Left lobe of liver (tissue), 2 donors: ENCODE data around the gene THUMPD1. TPM values are rescaled to one million over a fixed set of nuclear protein-coding genes. Genes with fewer than 3 reads are reported as not detected.
"Not testable (repeated sequence)": the region's sequence is repeated elsewhere in the genome, so short reads cannot be mapped to it uniquely, and the experiment has no call there.

Experiments used
- ATAC-seq: fragments of 200-7000 bp; cut with Tn5 transposase; one replicate; pipeline ENCODE4 v1.9.1; 2020; ENCODE audit warnings: mild to moderate bottlenecking, moderate library complexity
- DNase-seq: peaks from one replicate; pipeline ENCODE4 v3.0.0-alpha.2; 2020; ENCODE audit warnings: low spot score
- total RNA-seq: library from RNA; stranded (reverse); gene quantifications from one replicate; pipeline ENCODE4 v1.2.1, GENCODE V29; 2021
- donor health status: DM: no; HTN: no; CAD: no; lungs with moderate emphysema.
- donor health status: DM: no; HTN: yes; CAD: no.

The THUMPD1 gene
- total RNA-seq, 1 donor from 2014 or later = 13.1 TPM

DNA sequence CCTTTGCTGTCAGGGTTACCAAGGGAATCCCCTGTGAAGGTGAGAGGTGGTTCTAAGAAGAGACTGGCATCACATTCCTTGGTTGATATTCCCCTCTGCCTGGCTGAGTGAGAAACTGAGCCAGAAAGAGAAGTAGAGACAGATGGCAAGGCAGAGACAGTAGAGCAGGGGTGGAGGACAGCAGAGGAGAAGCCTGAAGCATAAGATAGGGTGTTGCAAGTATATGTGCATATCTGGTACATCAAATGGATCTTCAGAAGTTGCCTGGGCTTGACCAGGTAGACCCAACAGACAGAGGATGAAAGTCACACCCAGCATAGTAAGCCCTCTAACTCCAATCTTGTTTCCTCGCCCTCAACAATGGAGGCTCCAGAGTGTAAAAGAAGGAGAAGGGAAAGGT is 7.9 kb upstream of the THUMPD1 start:
- no peak for DNase-seq
- no peak for ATAC-seq

DNA sequence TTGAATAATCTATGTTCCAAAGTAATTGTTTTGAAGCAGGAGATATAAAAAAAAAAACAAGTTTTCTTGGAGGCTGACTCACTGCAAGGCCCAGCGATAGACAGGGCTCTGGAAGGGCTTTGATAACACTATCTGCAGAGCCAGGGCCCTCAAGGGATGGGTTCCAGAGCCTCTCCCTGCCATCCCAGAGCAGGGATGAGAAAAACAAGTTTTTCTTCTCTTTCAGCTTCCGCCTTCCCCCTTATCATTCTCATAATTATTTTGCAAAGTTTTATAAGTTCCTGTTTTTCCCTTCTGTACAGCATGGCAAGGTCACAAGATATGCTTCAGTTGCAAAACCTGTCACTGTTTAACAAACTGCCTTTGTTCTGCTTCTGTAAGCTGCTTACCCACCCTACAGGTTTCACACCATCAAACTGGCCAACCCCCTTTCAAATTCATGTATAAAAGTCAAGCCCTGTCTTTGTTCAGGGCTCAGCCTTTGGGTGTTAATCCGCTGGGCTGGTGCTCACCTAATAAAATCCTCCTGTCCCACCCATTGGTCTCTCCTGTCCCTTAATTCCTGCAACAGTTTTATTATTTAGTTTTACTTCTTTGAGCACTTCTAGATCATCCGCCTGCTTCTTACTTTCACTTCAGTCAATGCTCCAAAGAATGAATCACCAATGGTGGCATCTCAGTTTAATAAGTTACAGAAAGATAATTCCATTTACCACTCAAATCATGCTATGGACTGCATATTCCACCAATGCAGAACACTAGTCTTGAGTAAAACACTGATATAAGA is 5.6 kb upstream of the THUMPD1 start:
- ATAC-seq = no peak
- no peak for DNase-seq

DNA sequence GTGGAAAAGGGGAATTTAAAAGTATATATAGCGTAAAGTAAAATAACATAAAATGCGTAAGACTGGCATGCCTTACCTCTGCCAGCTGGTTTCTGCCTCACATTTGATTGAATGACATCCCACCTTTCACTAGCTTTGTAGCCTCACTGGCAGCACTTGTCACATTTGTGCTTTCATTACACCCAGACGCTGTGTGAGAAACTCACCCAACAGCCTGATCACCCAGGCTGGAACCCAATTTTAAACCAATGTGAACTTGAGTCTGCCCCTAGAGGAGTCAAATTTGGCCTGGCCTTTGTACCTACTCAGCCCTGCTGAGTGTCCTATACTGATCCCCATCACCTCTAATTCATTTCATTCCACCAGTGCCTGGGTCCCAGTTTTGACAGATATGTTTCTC is 4.8 kb upstream of the THUMPD1 start:
- DNase-seq = no peak
- ATAC-seq = no peak

DNA sequence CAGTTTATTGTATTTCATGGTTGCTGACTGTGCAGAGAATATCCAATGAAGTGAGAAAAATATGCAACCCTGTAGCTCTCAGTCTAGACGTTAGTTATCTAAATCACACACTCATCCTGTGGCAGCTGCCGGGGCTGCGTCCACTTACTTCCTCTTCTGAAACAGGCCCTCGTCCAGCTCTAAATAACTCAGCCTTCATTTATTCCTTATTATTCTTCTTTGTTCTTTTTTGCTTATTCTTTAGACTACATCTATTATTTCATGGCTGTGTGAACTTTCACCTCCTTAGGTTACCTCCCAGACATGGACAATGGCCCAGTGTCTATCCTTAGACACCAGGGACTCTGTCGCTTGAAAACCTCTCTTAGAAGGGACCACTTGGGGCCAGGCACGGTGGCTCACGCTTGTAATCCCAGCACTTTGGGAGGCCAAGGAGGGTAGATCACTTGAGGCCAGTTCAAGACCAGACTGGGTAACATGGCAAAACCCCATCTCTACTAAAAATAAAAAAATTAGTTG is 3.4 kb upstream of the THUMPD1 start:
- ATAC-seq (no peak), DNase-seq (no peak)

DNA sequence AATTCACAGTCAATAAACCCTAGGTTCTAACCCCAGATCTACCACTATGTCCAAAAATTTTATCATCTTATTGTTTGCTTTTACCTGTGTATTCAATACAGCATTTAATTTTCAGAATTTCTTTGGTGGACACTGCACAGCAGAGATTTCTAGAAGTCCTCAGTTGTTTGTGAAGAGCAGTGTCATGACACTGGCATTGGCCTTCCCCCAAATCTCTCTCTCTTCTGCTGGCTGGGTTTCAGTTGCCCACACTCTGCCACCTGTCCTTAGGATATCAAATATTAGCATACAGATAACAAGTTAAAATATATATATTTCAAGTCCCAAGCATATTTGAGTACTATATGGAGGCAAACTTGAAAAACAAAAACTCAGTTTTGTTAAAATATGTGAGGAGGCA is 2.0 kb upstream of the THUMPD1 start:
- DNase-seq (peak; percentile 60), ATAC-seq (peak; percentile 37)

DNA sequence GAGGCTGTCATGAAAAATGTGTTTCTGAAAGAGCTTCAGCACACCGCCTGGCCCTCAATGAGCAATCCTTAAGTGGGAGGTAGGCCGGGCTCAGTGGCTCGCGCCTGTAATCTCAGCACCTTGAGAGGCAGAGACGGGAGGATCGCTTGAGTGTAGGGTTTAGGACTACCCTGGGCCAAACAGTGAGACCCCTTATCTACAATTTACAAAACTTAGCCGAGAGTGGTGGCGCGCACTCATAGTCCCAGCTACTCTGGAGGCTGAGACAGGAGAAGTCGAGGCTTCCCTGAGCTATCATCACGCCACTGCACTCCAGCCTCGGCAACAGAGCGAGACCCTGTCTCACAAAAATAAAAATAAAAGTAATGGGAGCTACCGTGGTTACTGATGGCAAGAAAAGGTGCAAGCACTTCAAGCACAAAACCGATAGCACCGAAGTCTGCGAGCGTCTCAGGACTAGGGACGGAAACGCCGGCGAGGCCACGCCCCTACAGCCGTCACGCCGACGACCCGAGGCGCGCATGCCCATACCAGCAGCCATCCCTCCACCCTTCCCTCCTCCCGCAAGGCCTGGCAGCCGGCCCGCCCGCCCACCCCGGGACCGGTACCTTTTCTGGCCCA is 607 bp downstream of the THUMPD1 start:
- ATAC-seq = peak; percentile 83
- peak; percentile 91 for DNase-seq

DNA sequence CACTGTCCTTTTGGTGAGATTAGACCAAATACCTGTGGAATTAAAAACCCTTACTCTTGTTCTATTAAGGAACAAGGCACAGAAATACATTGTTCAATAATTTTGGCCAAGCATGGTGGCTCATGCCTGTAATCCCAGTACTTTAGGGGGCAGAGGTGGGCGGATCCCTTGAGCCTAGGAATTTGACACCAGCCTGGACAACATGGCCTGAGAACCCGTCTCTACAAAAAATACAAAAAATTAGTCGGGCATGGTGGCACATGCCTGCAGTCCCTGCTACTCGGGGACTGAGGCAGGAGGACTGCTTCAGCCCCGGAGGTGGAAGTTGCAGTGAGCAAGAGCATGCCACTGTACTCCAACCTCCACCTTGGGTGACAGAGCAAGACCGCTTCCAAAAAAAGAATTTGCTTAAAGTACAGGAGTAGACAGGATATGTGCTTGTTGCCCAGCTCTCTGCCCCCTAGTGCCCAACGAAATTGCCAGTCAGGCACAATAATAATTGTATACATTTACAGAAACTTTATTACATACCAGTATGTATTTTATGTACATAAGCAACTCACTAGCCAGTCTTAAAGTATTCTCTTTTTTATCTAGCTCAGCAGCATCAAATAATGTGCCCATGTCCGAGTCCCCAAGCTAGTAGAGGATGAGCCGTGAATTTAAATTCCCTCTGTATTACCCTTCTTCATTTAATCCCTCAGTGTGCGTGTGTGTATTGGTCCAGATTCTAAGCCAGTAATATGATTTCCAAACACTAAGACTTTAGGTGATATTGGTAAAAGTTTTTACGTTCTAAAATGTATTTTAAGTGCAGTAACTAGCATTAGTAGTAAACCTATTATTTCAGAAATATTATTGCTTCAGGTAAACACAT is 1.4 kb downstream of the THUMPD1 start:
- no peak for DNase-seq
- peak; percentile 24 for ATAC-seq

DNA sequence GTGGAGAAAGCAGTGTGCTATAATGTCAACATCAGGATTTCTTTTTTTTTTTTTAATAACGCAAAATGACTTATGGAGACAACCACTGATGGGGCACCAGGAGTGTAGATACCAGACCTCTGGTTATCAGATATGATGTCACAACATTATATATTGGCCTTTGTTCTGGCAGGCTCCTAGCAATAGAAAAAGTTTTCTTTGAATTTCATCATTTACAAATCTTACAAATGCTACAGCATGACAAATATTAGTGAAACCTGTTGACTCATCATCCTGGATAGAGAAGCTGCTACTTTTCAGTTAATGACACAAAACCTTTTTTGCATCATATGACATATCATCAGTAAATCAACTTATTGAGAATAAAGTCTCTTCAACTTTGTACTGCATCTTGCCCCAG is 6.1 kb downstream of the THUMPD1 start:
- ATAC-seq = no peak
- no peak for DNase-seq

DNA sequence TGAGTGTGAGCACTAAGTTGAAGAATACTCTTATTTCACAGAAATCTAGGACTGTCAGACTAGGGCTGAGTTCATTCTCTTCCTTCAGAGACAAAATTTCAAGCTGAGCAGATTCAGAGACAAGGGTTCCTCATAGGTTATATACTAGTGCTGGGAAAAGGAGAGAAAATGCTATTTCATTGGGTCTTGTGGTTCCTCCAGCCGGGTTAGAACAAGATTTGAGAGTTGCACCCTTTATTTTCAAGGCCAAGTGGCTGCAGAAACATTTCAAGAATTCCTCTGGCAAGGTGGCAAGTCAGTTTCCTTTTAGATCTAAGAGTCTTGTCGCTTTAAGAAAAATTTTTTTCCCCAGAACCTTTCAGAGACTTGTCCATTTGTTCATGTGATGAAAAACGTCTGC is 6.8 kb downstream of the THUMPD1 start:
- ATAC-seq (peak; percentile 20), DNase-seq (no peak)

DNA sequence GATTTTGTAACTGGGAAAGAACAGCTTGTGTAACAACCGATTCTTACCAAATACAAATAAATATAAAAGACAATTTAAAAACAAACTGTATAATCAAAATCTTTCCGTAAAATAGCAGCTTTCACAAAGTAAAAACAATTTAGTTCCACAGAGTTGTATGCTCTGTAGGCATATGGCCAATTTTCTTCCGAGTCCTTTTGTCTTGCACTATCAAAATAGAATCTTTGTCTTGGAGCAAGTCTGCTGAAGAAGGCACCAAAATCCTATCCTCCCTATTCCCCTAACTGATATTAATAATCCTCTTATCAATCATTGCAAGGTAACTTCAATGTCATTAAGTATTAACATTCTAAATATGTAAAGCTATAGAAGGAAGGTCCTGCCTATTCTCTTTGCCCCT is 7.6 kb downstream of the THUMPD1 start:
- DNase-seq = no peak
- ATAC-seq = peak; percentile 51

DNA sequence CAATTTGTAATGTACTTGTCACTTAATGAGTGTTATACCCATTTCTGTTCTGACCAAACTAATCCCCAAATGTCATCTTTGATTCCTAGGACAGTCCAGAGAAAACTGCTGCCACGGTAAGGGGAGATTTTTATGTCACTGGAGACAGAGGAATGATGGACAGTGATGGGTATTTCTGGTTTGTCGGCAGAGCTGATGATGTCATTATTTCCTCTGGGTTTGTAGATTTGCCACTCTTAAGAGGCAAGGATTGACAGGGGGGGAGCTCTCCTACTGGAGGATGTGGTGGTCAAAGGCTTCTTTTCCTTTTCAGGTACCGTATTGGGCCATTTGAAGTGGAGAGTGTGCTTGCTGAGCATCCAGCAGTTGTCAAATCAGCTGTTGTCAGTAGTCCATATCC is 12.5 kb downstream of the THUMPD1 start:
- DNase-seq = no peak
- ATAC-seq = no peak

DNA sequence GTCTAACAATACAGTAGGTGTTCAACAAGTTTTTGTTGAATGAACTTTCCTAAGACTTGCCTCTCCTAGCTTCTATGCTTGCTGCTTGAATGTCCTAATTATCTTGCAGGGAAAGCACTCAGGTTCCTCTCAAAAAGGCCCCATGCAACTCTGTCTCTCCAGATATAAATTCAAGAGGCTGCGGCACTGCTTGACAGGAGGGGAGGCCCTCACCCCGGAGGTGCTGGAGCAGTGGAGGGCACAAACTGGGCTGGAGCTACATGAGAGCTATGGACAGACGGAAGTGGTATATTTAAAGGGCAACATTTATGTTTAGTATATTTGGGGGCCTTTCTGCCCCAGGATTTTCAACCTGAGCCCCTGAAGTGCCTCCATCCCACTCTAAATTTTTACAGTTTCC is 14.4 kb downstream of the THUMPD1 start:
- ATAC-seq (no peak), DNase-seq (no peak)

DNA sequence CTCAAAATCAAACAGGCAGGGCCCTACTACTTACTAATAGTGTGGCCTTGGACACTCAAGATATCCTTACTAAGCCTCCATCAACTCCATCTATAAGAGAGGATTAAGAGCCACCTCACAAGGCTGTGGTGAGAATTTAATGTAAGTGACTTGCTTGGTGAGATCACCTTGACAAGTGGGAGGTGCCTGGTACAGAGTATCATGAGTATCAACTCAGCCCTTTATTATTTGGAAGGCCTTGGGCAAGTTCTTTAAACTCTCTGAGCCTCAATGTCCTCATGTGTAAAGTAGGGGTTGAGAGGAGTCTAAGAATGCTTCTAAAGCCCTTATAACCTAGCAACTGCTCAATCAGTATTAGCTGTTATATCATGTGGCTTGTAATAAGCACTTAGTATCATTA is 15.0 kb downstream of the THUMPD1 start:
- no peak for ATAC-seq
- no peak for DNase-seq

DNA sequence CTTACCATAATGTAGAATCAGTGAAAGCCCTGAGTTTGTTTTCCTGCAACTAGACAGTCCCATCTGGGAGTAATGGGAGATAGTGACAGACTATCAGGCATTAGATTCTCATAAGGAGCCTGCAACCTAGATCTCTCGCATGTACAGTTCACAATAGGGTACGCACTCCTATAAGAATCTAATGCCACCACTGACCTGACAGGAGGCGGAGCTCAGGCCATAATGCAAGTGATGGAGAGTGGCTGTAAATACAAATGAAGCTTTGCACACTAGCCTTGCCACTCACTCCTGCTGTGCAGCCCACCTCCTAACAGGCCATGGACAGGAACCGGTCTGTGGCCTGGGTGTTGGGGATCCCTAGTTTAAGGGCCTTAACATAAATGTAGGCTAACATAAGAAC is 21.4 kb downstream of the THUMPD1 start:
- ATAC-seq (no peak), DNase-seq (no peak)

DNA sequence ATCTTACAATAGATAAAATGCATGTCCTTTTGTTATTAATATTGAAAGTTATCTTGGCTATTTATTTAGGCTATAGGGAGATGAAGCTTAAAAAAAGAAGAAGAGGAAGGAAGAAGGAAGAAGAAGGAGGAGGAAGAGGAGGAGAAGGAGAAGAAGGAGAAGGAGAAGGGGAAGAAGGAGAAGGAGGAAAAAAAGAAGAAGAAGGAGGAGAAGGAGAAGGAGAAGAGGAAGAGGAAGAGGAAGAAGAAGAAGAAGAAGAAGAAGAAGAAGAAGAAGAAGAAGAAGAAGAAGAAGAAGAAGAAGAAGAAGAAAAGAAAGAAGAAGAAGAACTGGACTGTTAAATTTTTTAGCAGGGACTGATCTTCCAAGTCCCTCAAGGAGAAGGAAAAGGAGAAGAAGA is 23.9 kb downstream of the THUMPD1 start:
- not testable (repeated sequence) for ATAC-seq, DNase-seq

DNA sequence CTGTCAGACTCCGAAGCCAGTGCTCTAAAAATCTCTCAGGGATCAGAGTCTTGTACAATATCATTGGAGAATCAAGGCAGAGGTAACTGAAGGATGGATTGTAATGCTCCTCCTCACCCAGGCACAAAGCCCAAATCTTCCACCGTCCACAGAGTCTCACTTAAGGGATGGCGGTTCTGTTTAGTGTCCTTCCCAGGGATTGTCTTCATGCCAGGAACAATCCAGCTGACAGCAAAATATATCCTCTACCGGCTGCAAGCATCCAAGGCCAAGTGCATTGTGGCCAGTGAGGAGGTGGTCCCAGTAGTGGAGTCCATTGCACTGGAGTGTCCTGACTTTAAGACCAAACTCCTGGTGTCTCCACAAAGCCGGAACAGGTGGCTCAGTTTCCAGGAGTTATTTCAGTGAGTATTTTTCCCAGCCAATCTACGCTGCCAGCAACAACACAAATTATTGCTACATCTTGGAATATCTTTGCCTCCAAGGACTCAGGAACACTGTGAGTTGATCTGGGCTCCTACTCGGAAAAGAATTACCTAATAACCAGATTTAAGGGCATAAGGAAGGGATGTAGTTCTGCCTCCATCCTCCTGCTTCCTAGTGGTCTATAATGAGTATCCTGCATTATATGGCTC is 30.2 kb downstream of the THUMPD1 start:
- DNase-seq = no peak
- no peak for ATAC-seq

DNA sequence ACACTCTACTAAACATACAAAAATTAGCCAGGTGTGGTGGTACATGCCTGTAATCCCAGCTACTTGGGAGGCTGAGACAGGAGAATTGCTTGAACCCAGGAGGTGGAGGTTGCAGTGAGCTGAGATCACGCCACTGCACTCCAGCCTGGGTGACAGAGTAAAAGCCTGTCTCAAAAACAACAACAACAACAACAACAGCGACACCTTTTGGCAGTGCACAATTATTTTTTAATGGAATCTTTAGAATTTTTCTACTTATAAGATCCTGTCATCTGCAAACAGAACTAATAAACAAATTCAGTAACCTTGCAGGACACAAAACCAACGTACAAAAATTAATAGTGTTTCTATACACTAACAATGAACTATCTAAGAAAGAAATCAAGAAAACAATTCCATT is 33.5 kb downstream of the THUMPD1 start:
- not testable (repeated sequence) for DNase-seq

DNA sequence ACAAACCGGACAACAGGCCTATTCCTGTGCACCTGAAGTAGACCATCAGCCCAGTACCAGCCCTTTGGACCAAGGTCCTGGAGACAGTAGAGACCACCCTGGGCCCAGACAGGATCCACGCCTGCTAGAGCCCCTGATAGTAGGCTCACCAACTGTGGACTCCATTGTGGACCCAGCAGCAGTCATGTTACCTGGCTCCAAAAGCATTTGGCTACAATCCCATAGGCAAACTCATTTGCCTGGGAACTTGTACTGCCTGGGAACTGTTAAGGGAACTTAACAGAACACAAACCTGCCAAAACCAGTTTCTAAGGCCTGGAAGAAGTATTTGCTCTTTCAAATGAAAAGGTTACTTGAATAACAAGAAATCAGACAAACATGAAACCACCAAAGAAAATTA is 34.2 kb downstream of the THUMPD1 start:
- ATAC-seq (peak; percentile 87), DNase-seq (peak; percentile 50)

More for the DNA sequence above, 33.5 kb downstream of the THUMPD1 start:
- peak; percentile 73 for ATAC-seq

DNA sequence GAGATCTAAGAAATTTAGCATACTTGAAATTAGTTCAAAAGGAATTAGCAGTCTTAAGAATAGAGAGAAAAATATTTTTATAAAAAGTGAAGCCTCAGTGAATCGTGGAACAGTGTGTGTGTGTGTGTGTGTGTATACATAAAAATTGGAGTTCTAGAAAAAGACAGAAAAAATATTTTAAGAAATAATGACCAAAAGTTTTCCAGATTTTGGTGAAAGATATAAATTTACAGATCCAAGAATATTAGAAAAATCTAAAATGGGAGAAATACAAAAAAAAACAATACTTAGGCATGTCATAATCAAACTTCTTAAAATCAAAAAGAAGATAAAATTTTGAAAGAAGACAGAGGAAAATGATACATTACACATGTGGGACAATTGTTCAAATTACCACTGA is 35.6 kb downstream of the THUMPD1 start:
- not testable (repeated sequence) for DNase-seq, ATAC-seq

DNA sequence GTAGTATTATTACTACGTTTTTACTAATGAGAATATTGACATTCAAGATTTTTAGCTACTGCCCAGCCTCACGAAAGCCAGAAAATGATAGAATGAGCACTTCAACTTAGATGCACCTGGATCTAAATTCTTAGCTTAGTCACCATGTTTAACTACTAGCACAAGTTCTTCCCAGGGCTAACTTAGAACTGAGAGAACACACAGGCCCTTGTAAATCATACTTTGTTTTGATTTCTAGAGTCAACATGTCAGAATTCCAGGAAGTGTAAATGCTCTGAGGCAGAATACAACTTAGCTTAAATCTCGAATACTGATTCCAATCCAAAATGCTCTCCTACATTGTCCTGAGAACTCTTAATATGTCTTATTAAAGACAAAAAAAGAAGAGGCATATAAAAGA is 37.3 kb downstream of the THUMPD1 start:
- no peak for ATAC-seq
- no peak for DNase-seq

DNA sequence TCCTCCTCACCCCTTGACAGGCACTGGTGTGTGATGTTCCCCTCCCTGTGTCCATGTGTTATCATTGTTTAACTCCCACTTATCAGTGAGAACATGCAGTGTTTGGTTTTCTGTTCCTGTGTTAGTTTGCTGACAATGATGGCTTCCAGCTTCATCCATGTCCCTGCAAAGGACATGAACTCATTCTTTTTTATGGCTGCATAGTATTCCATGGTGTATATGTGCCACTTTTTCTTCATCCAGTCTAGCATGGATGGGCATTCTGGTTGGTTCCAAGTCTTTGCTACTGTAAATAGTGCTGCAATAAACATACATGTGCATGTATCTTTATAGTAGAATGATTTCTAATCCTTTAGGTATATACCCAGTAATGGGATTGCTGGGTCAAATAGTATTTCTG is 39.9 kb downstream of the THUMPD1 start:
- ATAC-seq, DNase-seq: not testable (repeated sequence)
